GM12891 (cell line): ENCODE measurements around the gene SLC5A11.

Experiments
- PAX5 ChIP-seq: IDR thresholded peaks from 2 replicates; pipeline ENCODE4 v1.6.1; 2011; ENCODE audit warnings: low read length, moderate library complexity, mild to moderate bottlenecking; ENCODE audit not compliant: insufficient read depth, severe bottlenecking
- POLR2A ChIP-seq: IDR thresholded peaks from 2 replicates; pipeline ENCODE4 v1.6.1; 2011; ENCODE audit warnings: low read depth, low read length, control low read depth
- POLR2AphosphoS5 ChIP-seq: IDR thresholded peaks from 2 replicates; pipeline ENCODE4 v1.6.1; 2011; ENCODE audit warnings: low read depth, low read length, control low read depth
- POU2F2 ChIP-seq: IDR thresholded peaks from 2 replicates; pipeline ENCODE4 v1.6.1; 2011; ENCODE audit warnings: low read depth, mild to moderate bottlenecking, control low read depth, low read length, moderate library complexity
- SPI1 ChIP-seq: IDR thresholded peaks from 2 replicates; pipeline ENCODE4 v1.6.1; 2011; ENCODE audit warnings: low read depth, low read length, control low read depth
- TAF1 ChIP-seq: IDR thresholded peaks from 2 replicates; pipeline ENCODE4 v1.6.1; 2011; ENCODE audit warnings: low read depth, low read length, control low read depth

- no peak for TF ChIP-seq POLR2A
- no peak for TF ChIP-seq POLR2AphosphoS5
- no peak for TF ChIP-seq TAF1
- TF ChIP-seq SPI1 = no peak
- TF ChIP-seq PAX5 = no peak
- TF ChIP-seq POU2F2 = no peak
These were observed 8.9 kb upstream of the SLC5A11 start for GRCh38 chr16:24836836-24837235.
